H9 (cell line): ENCODE results near the gene RALGAPA1. TPM values are rescaled to one million over a fixed set of nuclear protein-coding genes. Genes with fewer than 3 reads are reported as not detected.

Experiments
- DNase-seq: peaks from one replicate; pipeline ENCODE4 v3.0.0-alpha.2; 2017
- H2AFZ ChIP-seq: one replicate; pipeline ENCODE4 v1.6.1; 2013; ENCODE audit warnings: mild to moderate bottlenecking, low read length, control low read depth, moderate library complexity
- H2AK5ac ChIP-seq: 2 replicates; pipeline ENCODE4 v1.6.1; 2013; ENCODE audit warnings: low read length, control low read depth, mixed read lengths; ENCODE audit not compliant: insufficient read length
- H2BK120ac ChIP-seq: one replicate; pipeline ENCODE4 v1.6.1; 2013; ENCODE audit warnings: low read depth, mild to moderate bottlenecking, low read length, control low read depth, inconsistent platforms; ENCODE audit not compliant: poor library complexity, severe bottlenecking
- H2BK12ac ChIP-seq: 2 replicates; pipeline ENCODE4 v1.6.1; 2013; ENCODE audit warnings: low read length, control low read depth, mixed read lengths, low read depth; ENCODE audit not compliant: insufficient read length
- H2BK15ac ChIP-seq: 2 replicates; pipeline ENCODE4 v1.6.1; 2013; ENCODE audit warnings: low read depth, low read length, control low read depth
- H2BK20ac ChIP-seq: one replicate; pipeline ENCODE4 v1.6.1; 2013; ENCODE audit warnings: low read depth, mild to moderate bottlenecking, low read length, control low read depth, inconsistent platforms; ENCODE audit not compliant: poor library complexity, severe bottlenecking
- H2BK5ac ChIP-seq: 2 replicates; pipeline ENCODE4 v1.6.1; 2013; ENCODE audit warnings: low read length, control low read depth, mixed read lengths; ENCODE audit not compliant: insufficient read length
- H3K14ac ChIP-seq: 2 replicates; pipeline ENCODE4 v1.6.1; 2013; ENCODE audit warnings: low read length, control low read depth; ENCODE audit not compliant: insufficient read depth
- H3K18ac ChIP-seq: 2 replicates; pipeline ENCODE4 v1.6.1; 2013; ENCODE audit warnings: low read depth, mild to moderate bottlenecking, mixed read lengths, low read length, control low read depth; ENCODE audit not compliant: insufficient read length
- H3K23ac ChIP-seq: 2 replicates; pipeline ENCODE4 v1.6.1; 2013; ENCODE audit warnings: low read length, control low read depth, mixed read lengths, low read depth; ENCODE audit not compliant: insufficient read length
- H3K23me2 ChIP-seq: 2 replicates; pipeline ENCODE4 v1.6.1; 2013; ENCODE audit warnings: low read depth, mild to moderate bottlenecking, mixed read lengths, low read length, control low read depth; ENCODE audit not compliant: insufficient read length, poor library complexity, severe bottlenecking
- H3K27ac ChIP-seq: 2 replicates; pipeline ENCODE4 v1.5.1; 2013; ENCODE audit warnings: low read length, control low read depth, mixed read lengths, low read depth; ENCODE audit not compliant: insufficient read length
- H3K27me3 ChIP-seq: 2 replicates; pipeline ENCODE4 v1.6.1; 2013; ENCODE audit warnings: low read length, control low read depth, inconsistent platforms; ENCODE audit not compliant: insufficient read depth
- H3K4ac ChIP-seq: 2 replicates; pipeline ENCODE4 v1.6.1; 2013; ENCODE audit warnings: low read depth, mild to moderate bottlenecking, control low read depth, inconsistent platforms, low read length, moderate library complexity
- H3K4me1 ChIP-seq: 2 replicates; pipeline ENCODE4 v1.6.1; 2013; ENCODE audit warnings: low read length, control low read depth, inconsistent platforms; ENCODE audit not compliant: insufficient read depth
- H3K4me2 ChIP-seq: 2 replicates; pipeline ENCODE4 v1.6.1; 2013; ENCODE audit warnings: low read length, control low read depth, mixed read lengths; ENCODE audit not compliant: insufficient read length, insufficient read depth
- H3K56ac ChIP-seq: 2 replicates; pipeline ENCODE4 v1.6.1; 2013; ENCODE audit warnings: low read depth, mild to moderate bottlenecking, mixed read lengths, low read length, control low read depth; ENCODE audit not compliant: insufficient read length
- H3K79me1 ChIP-seq: 2 replicates; pipeline ENCODE4 v1.6.1; 2013; ENCODE audit warnings: low read depth, mild to moderate bottlenecking, moderate library complexity, low read length, control low read depth, inconsistent platforms; ENCODE audit not compliant: insufficient read depth, poor library complexity, severe bottlenecking
- H3K79me2 ChIP-seq: 2 replicates; pipeline ENCODE4 v1.6.1; 2013; ENCODE audit warnings: low read length, control low read depth, inconsistent platforms; ENCODE audit not compliant: insufficient read depth
- H3K9ac ChIP-seq: 2 replicates; pipeline ENCODE4 v1.6.1; 2013; ENCODE audit warnings: low read length, control low read depth, mixed read lengths; ENCODE audit not compliant: insufficient read length; ENCODE audit errors: extremely low read depth
- H3K9me3 ChIP-seq: one replicate; pipeline ENCODE4 v1.6.1; 2013; ENCODE audit warnings: low read depth, low read length, inconsistent platforms; ENCODE audit not compliant: control insufficient read depth
- H3T11ph ChIP-seq: one replicate; pipeline ENCODE4 v1.6.1; 2013; ENCODE audit warnings: mild to moderate bottlenecking, low read length, control low read depth, inconsistent platforms
- H4K20me1 ChIP-seq: one replicate; pipeline ENCODE4 v1.6.1; 2013; ENCODE audit not compliant: control insufficient read depth, insufficient read length, insufficient read depth
- H4K5ac ChIP-seq: 2 replicates; pipeline ENCODE4 v1.6.1; 2013; ENCODE audit warnings: low read depth, mild to moderate bottlenecking, mixed read lengths, low read length, control low read depth; ENCODE audit not compliant: insufficient read length
- H4K8ac ChIP-seq: replicated peaks from 2 replicates; pipeline ENCODE4 v1.6.1; 2013; ENCODE audit warnings: low read length, control low read depth, mixed read lengths, low read depth; ENCODE audit not compliant: insufficient read length
- H4K91ac ChIP-seq: 2 replicates; pipeline ENCODE4 v1.6.1; 2013; ENCODE audit warnings: low read depth, mild to moderate bottlenecking, moderate library complexity, mixed read lengths, low read length, control low read depth; ENCODE audit not compliant: insufficient read length
- H3K27ac Mint-ChIP-seq, 3 experiments: 2 replicates in 2 of 3; 3 replicates in 1 of 3; pipeline ENCODE4 v1.8.0; 2020 to 2021; ENCODE audit warnings: mixed read lengths in 3 of 3, mild to moderate bottlenecking in 1 of 3, moderate library complexity in 1 of 3
- H3K27me3 Mint-ChIP-seq: 2 replicates; pipeline ENCODE4 v1.8.0; 2021; ENCODE audit warnings: low read depth, mild to moderate bottlenecking, moderate library complexity, mixed read lengths
- H3K36me3 Mint-ChIP-seq, 3 experiments: 2 replicates in 2 of 3; 3 replicates in 1 of 3; pipeline ENCODE4 v1.8.0; 2020 to 2021; ENCODE audit warnings: low read depth in 3 of 3, mixed read lengths in 3 of 3; ENCODE audit not compliant: insufficient read depth in 1 of 3
- H3K4me1 Mint-ChIP-seq, 2 experiments: 2 replicates each; pipeline ENCODE4 v1.8.0; 2020; ENCODE audit warnings: mixed read lengths in 2 of 2
- H3K4me3 Mint-ChIP-seq, 2 experiments: 2 replicates in 1 of 2; 3 replicates in 1 of 2; pipeline ENCODE4 v1.8.0; 2020 to 2021; ENCODE audit warnings: mild to moderate bottlenecking in 2 of 2, mixed read lengths in 2 of 2, moderate library complexity in 1 of 2
- H3K9me3 Mint-ChIP-seq, 2 experiments: 2 replicates in 1 of 2; 3 replicates in 1 of 2; pipeline ENCODE4 v1.8.0; 2020; ENCODE audit warnings: mild to moderate bottlenecking in 2 of 2, mixed read lengths in 2 of 2, moderate library complexity in 1 of 2
- CTCF ChIP-seq: fragments of 200-600 bp; sonication (generic); conservative IDR thresholded peaks from 3 replicates; pipeline ENCODE4 v1.8.0; 2021; ENCODE audit warnings: antibody characterized with exemption, mild to moderate bottlenecking
- WGBS: extraction: QIAGEN DNeasy Blood & Tissue Kit; methylation state at CpG from one replicate; pipeline ENCODE4 v1.1.7; 2013; ENCODE audit warnings: missing lambda C conversion rate, low lambda C conversion rate, mixed read lengths; ENCODE audit not compliant: insufficient read length; ENCODE audit errors: extremely low coverage; 5-methylcytosine and 5-hydroxymethylcytosine counted together
- total RNA-seq: library from RNA; stranded (reverse); gene quantifications from 2 replicates; pipeline ENCODE4 v1.2.1, GENCODE V29; 2021

Gene RALGAPA1
- total RNA-seq, 1 experiment from 2014 or later, result 29.8 TPM

- H3K79me1 ChIP-seq, result no peaks in the 10 kb centered on the region
- no peak for DNase-seq
- H4K8ac ChIP-seq, result no peak overlapping the region
- H3K14ac ChIP-seq, result no peak overlapping the region
- H3T11ph ChIP-seq, result no peak overlapping the region
- Mint-ChIP-seq H3K27me3 (no peaks in the 10 kb centered on the region), H3K4me1 (peaks cover 3 to 6% of the 10 kb centered on the region in 2 experiments; a peak in 3 of 4 replicates), H3K36me3 (no peaks in the 10 kb centered on the region), H3K27ac (no peak overlapping the region), H3K4me3 (no peak overlapping the region), H3K9me3 (no peaks in the 10 kb centered on the region)
- H3K27me3 ChIP-seq, result no peaks in the 10 kb centered on the region
- H3K56ac ChIP-seq, result no peak overlapping the region
- no peak overlapping the region for H2BK15ac ChIP-seq
- H4K5ac ChIP-seq, result no peak overlapping the region
- no peaks in the 10 kb centered on the region for H3K4me1 ChIP-seq
- no peak overlapping the region for H2BK5ac ChIP-seq
- H2AK5ac ChIP-seq, result no peak overlapping the region
- no peak overlapping the region for H3K23ac ChIP-seq
- no peak for TF ChIP-seq CTCF
- no peak overlapping the region for H3K27ac ChIP-seq
- H3K18ac ChIP-seq, result no peak overlapping the region
- H3K9ac ChIP-seq, result no peak overlapping the region
- no peaks in the 10 kb centered on the region for H3K79me2 ChIP-seq
- no peak overlapping the region for H2AFZ ChIP-seq
- H4K20me1 ChIP-seq, result no peaks in the 10 kb centered on the region
- no peak overlapping the region for H4K91ac ChIP-seq
- H2BK12ac ChIP-seq, result no peak overlapping the region
- H3K4ac ChIP-seq, result no peak overlapping the region
- no peaks in the 10 kb centered on the region for H3K23me2 ChIP-seq
- no peak overlapping the region for H2BK120ac ChIP-seq
- WGBS, result no CpG with 5 or more reads among the region's 4 CpGs
- no peak overlapping the region for H3K4me2 ChIP-seq
- no peaks in the 10 kb centered on the region for H3K9me3 ChIP-seq
- H2BK20ac ChIP-seq, result no peak overlapping the region
Observed at GRCh38 chr14:35565871-35566464, 243.1 kb downstream of the RALGAPA1 start.
